Tibial nerve (tissue), 4 donors: ENCODE data around the gene TACSTD2. TPM values are rescaled to one million over a fixed set of nuclear protein-coding genes. Genes with fewer than 3 reads are reported as not detected.

Experiments
- DNase-seq, 2 donors: peaks; one replicate each; pipeline ENCODE4 v3.0.0-alpha.2; 2019; ENCODE audit warnings: low spot score in 2 of 2
- H3K27ac ChIP-seq, 4 donors: fragments of 200-600 bp; sonication (generic) in 3 of 4; one replicate each; pipeline ENCODE4 v1.5.1; 2017 to 2019; ENCODE audit warnings: mild to moderate bottlenecking in 1 of 4
- H3K27me3 ChIP-seq, 2 donors: fragments of 200-600 bp; sonication (generic) in 1 of 2; one replicate each; pipeline versions ENCODE4 v1.5.1 to v1.6.0; 2017 to 2019
- H3K36me3 ChIP-seq, 3 donors: fragments of 200-600 bp; sonication (generic); one replicate each; pipeline ENCODE4 v1.5.1; 2018 to 2019
- H3K4me1 ChIP-seq, 4 donors: fragments of 200-600 bp; sonication (generic) in 3 of 4; one replicate each; pipeline ENCODE4 v1.5.1; 2017 to 2019
- H3K4me3 ChIP-seq, 4 donors: fragments of 200-600 bp; sonication (generic) in 3 of 4; one replicate each; pipeline ENCODE4 v1.5.1; 2017 to 2019; ENCODE audit warnings: mild to moderate bottlenecking in 1 of 4, moderate library complexity in 1 of 4
- H3K9me3 ChIP-seq, 4 donors: fragments of 200-600 bp; sonication (generic) in 3 of 4; one replicate each; pipeline ENCODE4 v1.5.1; 2017 to 2019
- CTCF ChIP-seq, 5 experiments: fragments of 200-600 bp in 3 of 5; fragments of 450-650 bp in 2 of 5; sonication (generic) in 3 of 5; IDR thresholded peaks; one replicate each; pipeline ENCODE4 v1.5.1; 2016 to 2019; ENCODE audit warnings: antibody characterized with exemption in 5 of 5, mild to moderate bottlenecking in 3 of 5, moderate library complexity in 2 of 5
- EP300 ChIP-seq, 2 donors: sonication (generic); formaldehyde crosslinking; IDR thresholded peaks; one replicate each; pipeline ENCODE4 v1.6.1; 2017; ENCODE audit warnings: antibody characterized with exemption in 2 of 2, mild to moderate bottlenecking in 1 of 2
- POLR2A ChIP-seq, 2 donors: fragments of 450-650 bp; IDR thresholded peaks; one replicate each; pipeline ENCODE4 v1.6.1; 2017; ENCODE audit warnings: antibody characterized with exemption in 2 of 2, mild to moderate bottlenecking in 2 of 2, moderate library complexity in 2 of 2
- WGBS, 2 donors: methylation state at CpG; one replicate each; pipeline ENCODE4 v1.1.5; 2018; 5-methylcytosine and 5-hydroxymethylcytosine counted together
- total RNA-seq, 4 donors: library from RNA; depleted of rRNA; stranded (reverse); fragments of >200 nt; gene quantifications; one replicate each; pipeline ENCODE4 v1.1.0, GENCODE V29; 2016

TACSTD2 gene
- total RNA-seq, 4 donors from 2014 or later: 5.3 to 11.6 (median 7.9) TPM

- 9 to 17% methylated on average over 7 to 39 of the region's 43 CpGs for WGBS, 2 donors
- Histone ChIP-seq H3K4me1 (peaks cover 0 to 26% (median 10%) of the 10 kb centered on the region in 4 donors), H3K27me3 (peaks cover 0 to 52% of the 10 kb centered on the region in 2 donors), H3K27ac (peak overlapping the region in 1 of 4 donors; percentile 46), H3K4me3 (peak overlapping the region; percentile 30 to 46 (median 34)), H3K9me3 (no peaks in the 10 kb centered on the region), H3K36me3 (no peaks in the 10 kb centered on the region)
- no peak for DNase-seq
- TF ChIP-seq CTCF (IDR thresholded peaks at IDR 0.05): no peak
- TF ChIP-seq POLR2A (IDR thresholded peaks at IDR 0.05): no peak
- TF ChIP-seq EP300 (IDR thresholded peaks at IDR 0.05): no peak
Observed at GRCh38 chr1:58576325-58576726, 726 bp downstream of the TACSTD2 start.

GRCh38 chr1:58575551-58576324 lies 1.3 kb downstream of the TACSTD2 start:
- Histone ChIP-seq H3K36me3 (no peaks in the 10 kb centered on the region), H3K4me3 (peak overlapping the region; percentile 30 to 46 (median 34)), H3K27ac (peak overlapping the region in 1 of 4 donors; percentile 46), H3K9me3 (no peaks in the 10 kb centered on the region), H3K4me1 (peaks cover 0 to 26% (median 10%) of the 10 kb centered on the region in 4 donors), H3K27me3 (peaks cover 0 to 52% of the 10 kb centered on the region in 2 donors)
- WGBS, 2 donors: 49 to 57% methylated on average over 32 of the region's 32 CpGs
- no peak for DNase-seq
- TF ChIP-seq POLR2A (IDR thresholded peaks at IDR 0.05) (no peak), EP300 (IDR thresholded peaks at IDR 0.05) (no peak), CTCF (IDR thresholded peaks at IDR 0.05) (no peak)

- H3K27me3 ChIP-seq: peaks cover 0 to 52% of the 10 kb centered on the region in 2 donors
- no peak for TF ChIP-seq EP300 (IDR thresholded peaks at IDR 0.05)
- TF ChIP-seq CTCF (IDR thresholded peaks at IDR 0.05): no peak
- TF ChIP-seq POLR2A (IDR thresholded peaks at IDR 0.05): no peak
- peaks cover 0 to 26% (median 10%) of the 10 kb centered on the region in 4 donors for H3K4me1 ChIP-seq
- WGBS, 2 donors: 80 to 87% methylated on average over 2 of the region's 2 CpGs
- H3K9me3 ChIP-seq: no peaks in the 10 kb centered on the region
- H3K36me3 ChIP-seq: no peaks in the 10 kb centered on the region
- no peak overlapping the region for H3K27ac ChIP-seq
- no peak for DNase-seq
- no peak overlapping the region for H3K4me3 ChIP-seq
Observed at GRCh38 chr1:58574816-58575215, 2.2 kb downstream of the TACSTD2 start.

- Histone ChIP-seq H3K4me1 (peaks cover 0 to 26% (median 10%) of the 10 kb centered on the region in 4 donors), H3K27ac (peak overlapping the region in 1 of 4 donors; percentile 35), H3K9me3 (no peaks in the 10 kb centered on the region), H3K27me3 (peaks cover 0 to 52% of the 10 kb centered on the region in 2 donors), H3K4me3 (no peak overlapping the region), H3K36me3 (no peaks in the 10 kb centered on the region)
- no peak for DNase-seq
- TF ChIP-seq EP300 (IDR thresholded peaks at IDR 0.05): no peak
- no peak for TF ChIP-seq CTCF (IDR thresholded peaks at IDR 0.05)
- no peak for TF ChIP-seq POLR2A (IDR thresholded peaks at IDR 0.05)
- 58 to 66% methylated on average over 4 of the region's 4 CpGs for whole genome bisulfite sequencing, 2 donors
Observed at GRCh38 chr1:58573705-58574591, 3.1 kb downstream of the TACSTD2 start.
